ENCODE data around the gene ZNF787.
"Not testable (repeated sequence)": the region's sequence is repeated elsewhere in the genome, so short reads cannot be mapped to it uniquely, and the experiment has no call there.

Gene ZNF787

DNA sequence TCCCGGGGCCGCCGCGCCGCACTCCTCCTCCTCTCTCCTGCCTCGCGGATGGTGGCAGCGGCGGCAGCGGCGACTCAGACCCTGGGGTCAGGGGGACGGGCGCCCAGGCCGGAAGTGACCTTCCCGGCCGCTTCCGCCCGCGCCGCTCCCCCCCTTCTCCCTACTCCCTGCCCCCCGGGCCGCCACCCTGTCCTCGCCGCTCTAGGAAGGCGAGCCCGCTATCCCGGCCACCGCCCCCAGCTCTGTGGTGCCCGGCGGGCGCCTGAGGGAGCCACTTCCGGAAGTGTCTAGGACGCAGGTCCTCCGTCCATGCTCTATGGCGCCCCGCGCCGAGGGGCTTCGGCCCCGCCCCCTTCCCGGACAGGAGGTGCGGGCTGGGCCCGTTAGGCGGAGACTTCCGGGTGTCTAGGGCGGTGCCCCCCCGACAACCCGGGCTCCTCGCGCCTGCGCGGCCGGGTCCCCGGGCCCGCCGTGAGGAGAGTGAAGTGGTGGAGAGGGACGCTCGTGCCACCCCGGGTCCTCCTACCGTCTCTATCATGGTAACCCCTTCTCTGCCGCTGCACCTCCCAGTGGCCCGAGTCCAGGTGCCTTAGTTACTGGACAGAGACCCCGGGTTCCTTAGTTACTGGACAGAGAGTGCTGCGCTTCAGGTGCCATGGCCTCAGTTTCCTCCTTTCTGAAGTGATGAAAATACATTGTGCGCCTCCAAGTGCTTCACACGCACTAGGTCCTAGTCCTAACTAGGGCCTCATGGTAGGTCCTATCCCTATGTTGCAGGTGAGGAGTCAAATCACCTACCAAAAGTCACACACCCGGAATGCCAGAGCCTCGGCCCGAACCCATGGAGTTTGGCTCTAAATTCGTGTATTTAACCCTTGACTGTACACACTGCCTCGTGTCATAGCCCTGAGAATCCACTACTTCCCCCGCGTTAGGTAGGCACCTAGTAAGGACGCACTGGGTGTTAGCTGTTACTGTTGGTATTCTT lies at the start of gene ZNF787:
Gene ZNF787, minus strand, starts transcription at position 116 of the 988 bp plus-strand sequence. CDS start 18,078 bp downstream, outside the sequence.
- DNase-seq, result peak; percentile 97

- peak; percentile 34 for DNase-seq
These were observed 49.2 kb upstream of the ZNF787 start for GRCh38 chr19:56170261-56170660.

GRCh38 chr19:56167064-56167578 lies 46.0 kb upstream of the ZNF787 start:
- no peak for DNase-seq

DNA sequence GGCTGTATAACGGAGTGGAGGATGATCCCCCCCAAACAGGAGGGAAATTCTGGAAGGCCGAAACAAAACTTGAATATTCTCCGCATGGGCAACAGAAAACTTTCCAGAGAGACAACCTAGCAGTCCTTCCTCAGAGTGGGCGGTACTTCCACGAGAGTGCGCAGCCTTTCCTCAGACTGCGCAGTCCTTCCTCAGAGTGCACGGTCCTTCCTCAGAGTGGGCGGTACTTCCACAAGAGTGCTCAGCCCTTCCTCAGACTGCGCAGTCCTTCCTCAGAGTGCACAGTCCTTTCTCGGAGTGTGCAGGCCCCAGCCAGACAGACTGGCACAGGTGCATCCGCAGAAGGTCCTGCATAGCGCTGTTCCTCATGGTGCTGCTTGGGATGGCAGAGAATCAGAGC lies 42.0 kb upstream of the ZNF787 start:
- no peak for DNase-seq

GRCh38 chr19:56162258-56162657 lies 41.2 kb upstream of the ZNF787 start:
- no peak for DNase-seq

- no peak for DNase-seq
These were observed 40.4 kb upstream of the ZNF787 start for GRCh38 chr19:56161534-56161933.

- DNase-seq, result no peak
These were observed 38.7 kb upstream of the ZNF787 start for GRCh38 chr19:56159622-56160271.

DNA sequence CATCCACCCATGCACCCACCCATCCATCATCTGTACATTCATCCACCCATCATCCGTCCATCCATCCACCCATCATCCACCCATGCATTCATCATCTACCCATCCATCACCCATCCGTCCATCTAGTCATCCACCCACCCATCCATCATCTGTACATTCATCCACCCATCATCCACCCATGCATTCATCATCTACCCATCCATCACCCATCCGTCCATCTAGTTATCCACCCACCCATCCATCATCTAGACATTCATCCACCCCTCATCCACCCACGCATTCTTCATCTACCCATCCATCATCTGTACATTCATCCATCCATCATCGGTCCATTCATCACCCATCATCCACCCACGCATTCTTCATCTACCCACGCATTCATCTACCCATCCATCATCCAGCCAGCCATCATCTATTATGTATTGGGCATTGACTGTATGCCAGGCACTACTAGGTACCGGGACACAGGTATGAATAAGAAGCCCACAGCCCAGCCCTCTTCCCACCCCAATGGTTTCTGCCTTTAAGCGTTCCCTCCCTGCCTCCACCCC lies 38.0 kb upstream of the ZNF787 start:
- peak; percentile 17 for DNase-seq

- DNase-seq, result no peak
These were observed 37.2 kb upstream of the ZNF787 start for GRCh38 chr19:56158170-56158757.

- no peak for DNase-seq
These were observed 35.7 kb upstream of the ZNF787 start for GRCh38 chr19:56156768-56157167.

- DNase-seq, result no peak
These were observed 34.1 kb upstream of the ZNF787 start for GRCh38 chr19:56155124-56155687.

DNA sequence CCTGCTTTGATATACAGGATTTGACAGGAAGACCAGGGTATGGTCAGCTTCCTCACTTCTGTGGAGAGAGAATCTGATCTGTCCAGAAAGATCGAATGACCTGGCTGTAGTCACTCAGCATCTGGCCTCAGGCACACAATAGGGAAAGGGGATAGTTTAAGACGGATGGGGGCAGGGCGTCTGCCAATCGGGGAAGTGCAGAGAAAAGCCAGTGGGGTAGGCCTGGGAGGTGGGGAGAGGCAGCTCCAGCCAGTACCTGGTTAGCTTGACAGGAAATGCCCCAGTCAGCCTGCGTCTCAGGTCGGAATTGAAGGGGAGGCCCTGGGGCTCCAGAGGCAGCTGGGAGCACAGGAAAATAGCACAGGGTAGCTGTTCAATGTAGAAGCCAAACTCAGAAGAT lies 32.4 kb upstream of the ZNF787 start:
- no peak for DNase-seq

DNA sequence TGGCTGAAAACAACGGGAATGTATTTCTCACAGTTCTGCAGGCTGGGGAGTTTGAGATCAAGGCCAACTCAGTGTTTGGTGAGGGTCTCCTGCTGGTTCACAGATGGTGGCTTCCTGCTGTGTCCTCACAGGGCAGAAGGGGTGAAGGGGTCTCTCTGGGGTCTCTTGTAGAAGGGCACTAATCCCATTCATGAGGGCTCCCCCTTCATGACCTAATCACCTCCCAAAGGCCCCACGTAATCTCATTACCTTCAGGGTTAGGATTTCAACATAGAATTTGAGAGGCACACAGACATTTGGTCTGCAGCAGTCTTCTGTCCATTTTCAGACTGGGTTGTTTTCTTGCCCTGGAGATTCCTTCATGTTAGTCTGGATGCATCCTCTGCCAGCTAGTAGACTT lies 31.5 kb upstream of the ZNF787 start:
- DNase-seq, result no peak

DNA sequence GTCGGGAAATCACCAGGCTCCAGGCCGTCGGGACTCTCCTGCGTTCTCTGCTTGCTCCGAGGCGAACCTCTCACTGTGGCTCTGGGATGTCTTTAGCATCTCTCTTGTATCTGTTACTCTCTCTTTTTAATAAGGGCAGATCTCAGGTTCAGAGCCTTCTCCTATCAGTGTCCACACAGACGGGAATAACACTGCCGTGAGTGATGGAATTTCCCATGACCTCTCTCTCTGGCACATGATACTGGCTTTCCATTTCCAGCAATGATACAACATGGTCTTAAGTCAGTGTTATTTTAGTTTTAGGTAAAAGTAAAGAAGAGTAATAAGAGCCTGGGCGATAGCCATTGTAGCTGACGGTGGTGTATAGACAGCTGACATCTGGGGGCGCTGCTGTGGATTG lies 29.3 kb upstream of the ZNF787 start:
- DNase-seq, result no peak

DNA sequence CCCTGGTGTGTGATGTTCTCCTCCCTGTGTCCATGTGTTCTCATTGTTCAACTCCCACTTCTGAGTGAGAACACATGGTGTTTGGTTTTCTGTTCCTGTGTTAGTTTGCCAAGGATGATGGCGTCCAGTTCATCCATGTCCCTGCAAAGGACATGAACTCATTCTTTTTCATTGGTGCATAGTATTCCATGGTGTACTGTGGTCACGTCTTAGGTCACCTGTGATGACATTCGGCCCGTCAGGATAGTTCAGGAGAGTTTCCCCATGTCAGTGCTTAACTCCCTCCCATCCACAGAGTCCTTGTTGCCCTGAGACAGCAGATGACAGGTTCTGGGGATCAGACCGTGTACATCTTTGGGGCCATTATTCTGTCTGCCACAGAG lies 28.6 kb upstream of the ZNF787 start:
- DNase-seq, result no peak

DNA sequence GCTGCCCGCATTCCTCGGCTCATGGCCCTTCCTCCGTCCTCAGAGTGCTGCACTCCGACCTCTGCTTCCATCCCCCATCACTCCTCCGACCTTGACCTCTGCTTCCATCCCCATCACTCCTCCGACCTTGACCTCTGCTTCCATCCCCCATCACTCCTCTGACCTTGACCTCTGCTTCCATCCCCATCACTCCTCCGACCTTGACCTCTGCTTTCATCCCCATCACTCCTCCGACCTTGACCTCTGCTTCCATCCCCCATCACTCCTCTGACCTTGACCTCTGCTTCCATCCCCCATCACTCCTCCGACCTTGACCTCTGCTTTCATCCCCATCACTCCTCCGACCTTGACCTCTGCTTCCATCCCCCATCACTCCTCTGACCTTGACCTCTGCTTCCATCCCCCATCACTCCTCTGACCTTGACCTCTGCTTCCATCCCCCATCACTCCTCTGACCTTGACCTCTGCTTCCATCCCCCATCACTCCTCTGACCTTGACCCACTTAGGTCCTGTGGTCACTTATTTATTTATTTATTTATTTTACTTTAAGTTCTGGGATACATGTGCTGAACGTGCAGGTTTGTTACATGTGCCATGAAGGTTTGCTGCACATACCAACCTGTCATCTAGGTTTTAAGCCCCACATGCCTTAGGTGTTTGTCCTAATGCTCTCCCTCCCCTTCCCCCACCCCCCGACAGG lies 28.0 kb upstream of the ZNF787 start:
- not testable (repeated sequence) for DNase-seq

DNA sequence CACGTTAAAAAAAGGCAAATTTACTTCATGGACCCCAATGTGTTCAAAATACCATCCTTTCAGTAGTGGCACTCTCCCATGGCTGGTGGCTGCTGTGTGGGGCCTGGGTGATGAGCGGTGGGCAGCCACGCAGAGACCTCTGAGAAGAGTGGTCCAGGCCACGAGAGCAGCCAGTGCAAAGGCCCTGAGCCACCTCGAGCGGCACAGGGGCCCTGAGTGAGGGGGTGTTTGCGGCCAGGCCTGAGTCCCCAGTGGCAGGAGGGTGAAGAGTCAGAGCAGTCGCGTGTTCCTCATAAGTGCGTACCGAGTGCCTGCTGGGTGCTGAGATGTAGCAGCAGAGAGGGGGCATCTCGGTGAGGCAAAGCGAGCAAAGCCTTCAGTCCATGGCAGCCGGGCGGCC lies 27.0 kb upstream of the ZNF787 start:
- DNase-seq, result no peak

DNA sequence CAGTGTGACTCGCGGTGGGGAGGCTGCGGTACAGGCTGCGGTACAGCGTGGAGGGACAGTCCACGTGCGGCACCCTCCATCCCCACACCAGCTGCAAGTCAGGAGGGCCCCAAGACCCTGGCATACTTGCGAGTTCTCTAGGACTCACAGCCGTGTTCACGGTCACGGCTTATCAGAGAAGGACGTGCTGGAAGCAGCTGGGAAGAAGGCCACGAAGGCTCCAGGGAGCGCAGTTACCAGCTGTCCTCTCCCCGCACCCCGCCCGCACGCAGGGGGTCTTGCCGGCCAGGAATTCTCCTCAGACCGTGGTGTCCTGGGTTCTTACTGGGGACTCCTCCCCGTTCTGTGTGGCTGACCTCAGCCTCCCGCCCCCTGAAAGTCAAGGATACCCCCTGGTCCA lies 26.2 kb upstream of the ZNF787 start:
- no peak for DNase-seq

- DNase-seq, result no peak
These were observed 25.8 kb upstream of the ZNF787 start for GRCh38 chr19:56146904-56147303.

DNA sequence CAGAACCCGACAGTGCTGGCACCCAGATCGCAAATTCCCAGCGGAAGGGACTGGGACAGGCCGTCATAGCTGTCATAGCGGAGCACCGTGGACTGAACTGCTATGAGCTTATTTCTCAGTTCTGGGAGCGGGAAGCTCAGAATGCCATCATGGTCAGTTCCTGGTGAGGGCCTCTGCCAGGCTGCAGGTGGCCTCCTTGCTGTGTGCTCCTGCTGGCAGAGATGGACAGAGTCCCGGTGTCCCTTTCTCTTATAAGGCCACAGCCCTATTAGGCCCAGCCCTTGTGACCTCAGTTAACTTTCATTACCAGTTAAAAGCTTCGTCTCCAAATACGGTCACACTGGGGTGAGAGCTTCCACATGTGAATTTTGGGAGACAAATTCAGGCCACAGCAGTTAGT lies 24.6 kb upstream of the ZNF787 start:
- DNase-seq, result no peak

GRCh38 chr19:56144831-56145230 lies 23.7 kb upstream of the ZNF787 start:
- no peak for DNase-seq

GRCh38 chr19:56144376-56144775 lies 23.3 kb upstream of the ZNF787 start:
- DNase-seq, result no peak

All from fibroblast of upper back skin (primary cell).